Vagina (tissue), 2 donors: ENCODE results near the gene SH3D19. TPM values are rescaled to one million over a fixed set of nuclear protein-coding genes. Genes with fewer than 3 reads are reported as not detected.

Experiments used
- DNase-seq, 2 donors: peaks; one replicate each; pipeline ENCODE4 v3.0.0-alpha.2; 2017; ENCODE audit errors: extremely low spot score in 2 of 2
- H3K27ac ChIP-seq: fragments of 200-600 bp; sonication (generic); one replicate; pipeline ENCODE4 v1.5.1; 2019
- H3K27me3 ChIP-seq: fragments of 200-600 bp; sonication (generic); one replicate; pipeline ENCODE4 v1.5.1; 2019
- H3K36me3 ChIP-seq, 2 donors: fragments of 200-600 bp; sonication (generic); one replicate each; pipeline ENCODE4 v1.5.1; 2017 to 2019
- H3K4me1 ChIP-seq: fragments of 200-600 bp; sonication (generic); one replicate; pipeline ENCODE4 v1.5.1; 2019
- H3K4me3 ChIP-seq, 2 donors: fragments of 200-600 bp; sonication (generic); 1 replicate in 1 of 2; 2 replicates in 1 of 2; pipeline ENCODE4 v1.5.1; 2016 to 2019
- H3K9me3 ChIP-seq: fragments of 200-600 bp; sonication (generic); one replicate; pipeline ENCODE4 v1.5.1; 2019
- POLR2A ChIP-seq, 2 donors: fragments of 450-650 bp; IDR thresholded peaks; one replicate each; pipeline ENCODE4 v1.6.1; 2017; ENCODE audit warnings: antibody characterized with exemption in 2 of 2, mild to moderate bottlenecking in 2 of 2, moderate library complexity in 2 of 2
- POLR2AphosphoS5 ChIP-seq, 2 donors: sonication (generic); formaldehyde crosslinking; IDR thresholded peaks; one replicate each; pipeline ENCODE4 v1.9.0; 2017; ENCODE audit warnings: antibody characterized with exemption in 2 of 2, mild to moderate bottlenecking in 2 of 2, low read depth in 1 of 2; ENCODE audit not compliant: insufficient read depth in 1 of 2
- intact Hi-C: fragments of 100-400 bp; cut with DNase I; formaldehyde crosslinking; loops from one replicate; pipeline ENCODE4 v1.15.1; 2023
- total RNA-seq: library from RNA; depleted of rRNA; stranded (reverse); fragments of >200 nt; gene quantifications from one replicate; pipeline ENCODE4 v1.2.3, GENCODE V29; 2016
- TF ChIP-seq, protein P1 (sequence below), 3 experiments: fragments of 450-650 bp in 2 of 3; fragments of 200-600 bp in 1 of 3; sonication (generic) in 1 of 3; IDR thresholded peaks; one replicate each; pipeline ENCODE4 v1.5.1; 2017 to 2019; ENCODE audit warnings: antibody characterized with exemption in 3 of 3, mild to moderate bottlenecking in 2 of 3, moderate library complexity in 2 of 3

The SH3D19 gene
- total RNA-seq, 1 donor from 2014 or later = 86.4 TPM

- Histone ChIP-seq H3K36me3 (no peaks in the 10 kb centered on the region), H3K4me3 (no peak overlapping the region), H3K27ac (no peak overlapping the region), H3K9me3 (no peaks in the 10 kb centered on the region), H3K27me3 (no peaks in the 10 kb centered on the region), H3K4me1 (peaks cover 49% of the 10 kb centered on the region)
- intact Hi-C loops = no loop called here
- DNase-seq = no peak
- TF ChIP-seq POLR2AphosphoS5 (IDR thresholded peaks at IDR 0.05; ENCODE audit: insufficient read depth in 1 of 2, low read depth in 1 of 2) (no peak), POLR2A (IDR thresholded peaks at IDR 0.05) (no peak)
- TF ChIP-seq, protein P1, sequence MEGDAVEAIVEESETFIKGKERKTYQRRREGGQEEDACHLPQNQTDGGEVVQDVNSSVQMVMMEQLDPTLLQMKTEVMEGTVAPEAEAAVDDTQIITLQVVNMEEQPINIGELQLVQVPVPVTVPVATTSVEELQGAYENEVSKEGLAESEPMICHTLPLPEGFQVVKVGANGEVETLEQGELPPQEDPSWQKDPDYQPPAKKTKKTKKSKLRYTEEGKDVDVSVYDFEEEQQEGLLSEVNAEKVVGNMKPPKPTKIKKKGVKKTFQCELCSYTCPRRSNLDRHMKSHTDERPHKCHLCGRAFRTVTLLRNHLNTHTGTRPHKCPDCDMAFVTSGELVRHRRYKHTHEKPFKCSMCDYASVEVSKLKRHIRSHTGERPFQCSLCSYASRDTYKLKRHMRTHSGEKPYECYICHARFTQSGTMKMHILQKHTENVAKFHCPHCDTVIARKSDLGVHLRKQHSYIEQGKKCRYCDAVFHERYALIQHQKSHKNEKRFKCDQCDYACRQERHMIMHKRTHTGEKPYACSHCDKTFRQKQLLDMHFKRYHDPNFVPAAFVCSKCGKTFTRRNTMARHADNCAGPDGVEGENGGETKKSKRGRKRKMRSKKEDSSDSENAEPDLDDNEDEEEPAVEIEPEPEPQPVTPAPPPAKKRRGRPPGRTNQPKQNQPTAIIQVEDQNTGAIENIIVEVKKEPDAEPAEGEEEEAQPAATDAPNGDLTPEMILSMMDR (IDR thresholded peaks at IDR 0.05) = no peak
Measured at GRCh38 chr4:151316645-151317044, 8.8 kb downstream of the SH3D19 start.

DNA sequence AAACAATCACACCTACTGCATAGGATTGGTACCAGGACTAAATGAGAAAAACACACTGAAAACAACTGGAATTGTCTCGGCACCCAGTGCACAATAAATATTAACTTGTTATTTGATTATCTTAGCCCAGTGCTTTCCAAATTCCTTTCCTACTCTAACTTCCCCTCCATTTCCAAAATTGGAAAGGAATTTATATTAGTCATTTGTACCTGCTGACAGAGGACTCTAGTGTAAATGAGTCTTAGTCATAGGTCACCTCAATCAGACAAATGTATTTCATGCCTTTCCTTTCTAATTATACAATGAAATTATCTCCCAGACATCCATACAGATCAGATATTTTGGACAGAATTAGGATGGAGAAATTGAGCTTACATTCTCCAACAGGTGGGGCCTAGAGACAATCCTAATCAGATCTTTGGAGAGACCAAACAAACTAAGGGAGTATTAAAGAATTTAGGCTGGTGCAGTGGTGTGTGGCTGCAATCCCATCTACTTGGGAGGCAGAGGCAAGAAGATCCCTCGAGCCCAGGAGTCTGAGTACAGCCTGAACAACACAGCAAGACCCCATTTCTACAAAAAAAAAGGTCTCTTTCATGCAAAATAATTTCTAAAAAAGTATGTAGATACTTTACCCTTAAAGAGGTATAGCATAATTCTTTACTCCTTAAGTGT lies 10.1 kb downstream of the SH3D19 start:
- no peaks in the 10 kb centered on the region for H3K36me3 ChIP-seq
- no peak for DNase-seq
- no peak overlapping the region for H3K27ac ChIP-seq
- peaks cover 39% of the 10 kb centered on the region for H3K4me1 ChIP-seq
- H3K4me3 ChIP-seq = no peak overlapping the region
- intact Hi-C loops = no loop called here
- no peaks in the 10 kb centered on the region for H3K27me3 ChIP-seq
- H3K9me3 ChIP-seq = no peaks in the 10 kb centered on the region
- TF ChIP-seq POLR2AphosphoS5 (IDR thresholded peaks at IDR 0.05; ENCODE audit: insufficient read depth in 1 of 2, low read depth in 1 of 2) = peak in 1 of 2 donors; percentile 69
- TF ChIP-seq, protein P1 (IDR thresholded peaks at IDR 0.05) = no peak

DNA sequence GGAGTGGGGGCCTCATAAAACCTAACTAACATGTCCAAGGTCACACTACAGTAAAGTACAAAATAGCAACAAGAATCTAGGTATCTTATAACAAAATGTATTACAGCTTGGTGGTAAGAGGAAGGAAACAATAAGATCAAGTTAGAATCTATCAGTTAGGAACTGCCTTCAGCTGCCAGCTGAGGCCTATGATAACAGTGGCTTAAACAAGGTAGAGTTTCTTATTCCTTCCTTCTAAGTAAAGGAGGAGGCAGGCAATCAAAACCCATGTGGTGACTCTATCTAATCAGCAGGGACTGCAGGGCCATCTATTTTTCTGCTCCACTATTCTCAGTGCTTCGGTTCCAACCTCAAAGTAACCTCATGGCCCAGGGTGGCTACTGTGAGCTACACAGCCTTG lies 10.9 kb downstream of the SH3D19 start:
- H3K4me3 ChIP-seq = no peak overlapping the region
- H3K9me3 ChIP-seq = no peaks in the 10 kb centered on the region
- intact Hi-C loops = no loop called here
- TF ChIP-seq POLR2A (IDR thresholded peaks at IDR 0.05) (no peak), POLR2AphosphoS5 (IDR thresholded peaks at IDR 0.05; ENCODE audit: insufficient read depth in 1 of 2, low read depth in 1 of 2) (no peak)
- TF ChIP-seq, protein P1 (IDR thresholded peaks at IDR 0.05) = no peak
- no peaks in the 10 kb centered on the region for H3K36me3 ChIP-seq
- no peak overlapping the region for H3K27ac ChIP-seq
- no peak for DNase-seq
- H3K4me1 ChIP-seq = peaks cover 39% of the 10 kb centered on the region
- H3K27me3 ChIP-seq = no peaks in the 10 kb centered on the region

- peaks cover 39% of the 10 kb centered on the region for H3K4me1 ChIP-seq
- no peak for TF ChIP-seq POLR2A (IDR thresholded peaks at IDR 0.05)
- no peak for TF ChIP-seq POLR2AphosphoS5 (IDR thresholded peaks at IDR 0.05; ENCODE audit: insufficient read depth in 1 of 2, low read depth in 1 of 2)
- TF ChIP-seq, protein P1 (IDR thresholded peaks at IDR 0.05) = no peak
- DNase-seq = no peak
- H3K27me3 ChIP-seq = no peaks in the 10 kb centered on the region
- H3K9me3 ChIP-seq = no peaks in the 10 kb centered on the region
- no peaks in the 10 kb centered on the region for H3K36me3 ChIP-seq
- H3K4me3 ChIP-seq = no peak overlapping the region
- H3K27ac ChIP-seq = no peak overlapping the region
- intact Hi-C loops = no loop called here
Measured at GRCh38 chr4:151314010-151314355, 11.4 kb downstream of the SH3D19 start.

- no peak overlapping the region for H3K4me3 ChIP-seq
- H3K27me3 ChIP-seq = no peaks in the 10 kb centered on the region
- peaks cover 39% of the 10 kb centered on the region for H3K4me1 ChIP-seq
- TF ChIP-seq POLR2A (IDR thresholded peaks at IDR 0.05) (no peak), POLR2AphosphoS5 (IDR thresholded peaks at IDR 0.05; ENCODE audit: insufficient read depth in 1 of 2, low read depth in 1 of 2) (no peak)
- TF ChIP-seq, protein P1 (IDR thresholded peaks at IDR 0.05) = no peak
- DNase-seq = no peak
- H3K27ac ChIP-seq = no peak overlapping the region
- intact Hi-C loops = no loop called here
- H3K9me3 ChIP-seq = no peaks in the 10 kb centered on the region
- no peaks in the 10 kb centered on the region for H3K36me3 ChIP-seq
Measured at GRCh38 chr4:151313306-151314009, 11.9 kb downstream of the SH3D19 start.
